Testis (tissue), 2 donors: ENCODE results near the gene ASCC1.

ENCODE experiments used
- CTCF ChIP-seq, 3 experiments: fragments of 450-650 bp in 2 of 3; fragments of 200-600 bp in 1 of 3; sonication (generic) in 1 of 3; IDR thresholded peaks; one replicate each; pipeline ENCODE4 v1.5.1; 2016 to 2019; ENCODE audit warnings: antibody characterized with exemption in 3 of 3, mild to moderate bottlenecking in 2 of 3, moderate library complexity in 1 of 3
- POLR2A ChIP-seq: fragments of 450-650 bp; IDR thresholded peaks from one replicate; pipeline ENCODE4 v1.6.1; 2017; ENCODE audit warnings: antibody characterized with exemption, mild to moderate bottlenecking, moderate library complexity

- TF ChIP-seq CTCF (IDR thresholded peaks at IDR 0.05) (no peak), POLR2A (no peak)
These were observed 28.5 kb upstream of the ASCC1 start for GRCh38 chr10:72244573-72245038.
